A673 (cell line): ENCODE measurements around the gene TSPAN3. TPM values are rescaled to one million over a fixed set of nuclear protein-coding genes. Genes with fewer than 3 reads are reported as not detected.

Experiments
- BruUV-seq: library from RNA; stranded (reverse); fragments of 400-500 nt; replicated peaks from 2 replicates; lab custom pipeline; 2021; lab: Mats Ljungman, UMichigan
- CTCF ChIA-PET: fragments of 300-600 bp; sonication (Branson Sonifier 250); formaldehyde crosslinking; loops from one replicate; lab custom pipeline; 2022; ENCODE audit warnings: antibody characterized with exemption; lab: Charles Lee
- POLR2A ChIA-PET: fragments of 300-600 bp; sonication (Branson Sonifier 250); formaldehyde crosslinking; loops from one replicate; lab custom pipeline; 2022; ENCODE audit warnings: antibody characterized with exemption; ENCODE audit not compliant: low non-redundant PET; lab: Charles Lee
- DNase-seq: peaks from one replicate; pipeline ENCODE4 v3.0.0-alpha.2; 2015; ENCODE audit warnings: low spot score
- H3K27ac ChIP-seq: fragments of 200-600 bp; sonication (generic); 2 replicates; pipeline ENCODE4 v1.5.1; 2016; ENCODE audit warnings: mixed run types, low read depth, mild to moderate bottlenecking, mixed read lengths, antibody characterized with exemption, low read length; ENCODE audit not compliant: poor library complexity, severe bottlenecking
- H3K27me3 ChIP-seq: fragments of 200-600 bp; sonication (generic); replicated peaks from 2 replicates; pipeline ENCODE4 v1.6.1; 2017; ENCODE audit warnings: mixed run types, low read depth, mild to moderate bottlenecking, mixed read lengths, antibody characterized with exemption, low read length; ENCODE audit not compliant: insufficient read depth, poor library complexity
- H3K36me3 ChIP-seq: fragments of 200-600 bp; sonication (generic); 2 replicates; pipeline ENCODE4 v1.6.1; 2016; ENCODE audit warnings: mixed run types, mild to moderate bottlenecking, mixed read lengths, antibody characterized with exemption, low read length; ENCODE audit not compliant: insufficient read depth, poor library complexity, severe bottlenecking
- H3K4me1 ChIP-seq: fragments of 200-600 bp; sonication (generic); 2 replicates; pipeline ENCODE4 v1.6.1; 2017; ENCODE audit warnings: mixed run types, mild to moderate bottlenecking, mixed read lengths, antibody characterized with exemption, low read length; ENCODE audit not compliant: insufficient read depth, poor library complexity, severe bottlenecking
- H3K4me3 ChIP-seq: fragments of 200-600 bp; sonication (generic); 2 replicates; pipeline ENCODE4 v1.5.1; 2016; ENCODE audit warnings: low read depth, mixed run types, mild to moderate bottlenecking, mixed read lengths, low read length; ENCODE audit not compliant: poor library complexity, severe bottlenecking
- H3K9me3 ChIP-seq: fragments of 200-600 bp; sonication (generic); 2 replicates; pipeline ENCODE4 v1.6.1; 2016; ENCODE audit warnings: mixed run types, low read depth, mild to moderate bottlenecking, mixed read lengths, antibody characterized with exemption, low read length; ENCODE audit not compliant: poor library complexity, severe bottlenecking
- EZH2 ChIP-seq: fragments of 200-600 bp; sonication (generic); IDR thresholded peaks from 2 replicates; pipeline ENCODE4 v1.6.1; 2017; ENCODE audit warnings: borderline replicate concordance, low read depth, mild to moderate bottlenecking, mixed read lengths, antibody characterized with exemption, low read length; ENCODE audit not compliant: poor library complexity, severe bottlenecking
- intact Hi-C: fragments of 100-400 bp; cut with micrococcal nuclease; formaldehyde crosslinking; loops from one replicate; pipeline ENCODE4 v1.10.0; 2022; ENCODE audit not compliant: unreplicated experiment
- total RNA-seq: library from RNA; stranded (reverse); gene quantifications from 2 replicates; pipeline ENCODE4 v1.2.3, GENCODE V29; 2021
- TF ChIP-seq, protein P1 (sequence below): fragments of 300-800, 200-600 bp; sonication (generic); conservative IDR thresholded peaks from 2 replicates; pipeline ENCODE4 v1.5.1; 2017; ENCODE audit warnings: low read depth, mild to moderate bottlenecking, antibody characterized with exemption, low read length, moderate library complexity, mixed read lengths

The TSPAN3 gene
- total RNA-seq, 1 experiment from 2014 or later, result 224 TPM

GRCh38 chr15:77021803-77022381 is 49.0 kb downstream of the TSPAN3 start:
- no peak for DNase-seq
- no TSS peak for BruUV-seq
- Histone ChIP-seq H3K4me3 (no peak overlapping the region), H3K9me3 (no peaks in the 10 kb centered on the region), H3K27me3 (no peaks in the 10 kb centered on the region), H3K27ac (no peak overlapping the region), H3K36me3 (no peaks in the 10 kb centered on the region), H3K4me1 (no peaks in the 10 kb centered on the region)
- CTCF ChIA-PET, result no interaction called here
- TF ChIP-seq, protein P1, sequence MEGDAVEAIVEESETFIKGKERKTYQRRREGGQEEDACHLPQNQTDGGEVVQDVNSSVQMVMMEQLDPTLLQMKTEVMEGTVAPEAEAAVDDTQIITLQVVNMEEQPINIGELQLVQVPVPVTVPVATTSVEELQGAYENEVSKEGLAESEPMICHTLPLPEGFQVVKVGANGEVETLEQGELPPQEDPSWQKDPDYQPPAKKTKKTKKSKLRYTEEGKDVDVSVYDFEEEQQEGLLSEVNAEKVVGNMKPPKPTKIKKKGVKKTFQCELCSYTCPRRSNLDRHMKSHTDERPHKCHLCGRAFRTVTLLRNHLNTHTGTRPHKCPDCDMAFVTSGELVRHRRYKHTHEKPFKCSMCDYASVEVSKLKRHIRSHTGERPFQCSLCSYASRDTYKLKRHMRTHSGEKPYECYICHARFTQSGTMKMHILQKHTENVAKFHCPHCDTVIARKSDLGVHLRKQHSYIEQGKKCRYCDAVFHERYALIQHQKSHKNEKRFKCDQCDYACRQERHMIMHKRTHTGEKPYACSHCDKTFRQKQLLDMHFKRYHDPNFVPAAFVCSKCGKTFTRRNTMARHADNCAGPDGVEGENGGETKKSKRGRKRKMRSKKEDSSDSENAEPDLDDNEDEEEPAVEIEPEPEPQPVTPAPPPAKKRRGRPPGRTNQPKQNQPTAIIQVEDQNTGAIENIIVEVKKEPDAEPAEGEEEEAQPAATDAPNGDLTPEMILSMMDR, result no peak
- TF ChIP-seq EZH2, result no peak
- POLR2A ChIA-PET, result no interaction called here
- intact Hi-C loops, result loop anchor here (5.0 kb wide), 1 partner anchor 475 kb away; no protein-coding TSS in a partner anchor

DNA sequence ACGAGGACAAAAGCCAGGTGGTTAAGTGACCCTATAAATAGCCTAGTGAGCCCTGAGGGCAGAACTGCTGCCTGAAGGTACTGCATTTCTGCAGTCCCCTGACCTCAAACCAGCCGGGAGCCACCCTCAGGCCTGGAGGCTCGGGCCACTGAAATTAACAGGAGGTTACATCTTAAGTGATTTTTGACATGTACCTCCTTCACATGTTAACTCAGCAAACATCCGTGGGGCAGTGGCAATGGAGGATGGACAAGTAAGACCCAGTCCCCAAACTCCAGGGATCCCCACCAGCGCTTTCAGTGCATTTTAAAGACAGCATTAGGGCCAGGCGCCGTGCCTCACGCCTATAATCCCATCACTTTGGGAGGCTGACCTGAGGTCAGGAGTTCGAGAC is 49.8 kb downstream of the TSPAN3 start:
- POLR2A ChIA-PET, result no interaction called here
- DNase-seq, result no peak
- H3K27ac ChIP-seq, result no peak overlapping the region
- no peaks in the 10 kb centered on the region for H3K36me3 ChIP-seq
- no peak overlapping the region for H3K4me3 ChIP-seq
- no peaks in the 10 kb centered on the region for H3K9me3 ChIP-seq
- CTCF ChIA-PET, result no interaction called here
- no peaks in the 10 kb centered on the region for H3K27me3 ChIP-seq
- no peak for TF ChIP-seq EZH2
- intact Hi-C loops, result loop anchor here (5.0 kb wide), 1 partner anchor 476 kb away; no protein-coding TSS in a partner anchor
- no peaks in the 10 kb centered on the region for H3K4me1 ChIP-seq
- no TSS peak for BruUV-seq

DNA sequence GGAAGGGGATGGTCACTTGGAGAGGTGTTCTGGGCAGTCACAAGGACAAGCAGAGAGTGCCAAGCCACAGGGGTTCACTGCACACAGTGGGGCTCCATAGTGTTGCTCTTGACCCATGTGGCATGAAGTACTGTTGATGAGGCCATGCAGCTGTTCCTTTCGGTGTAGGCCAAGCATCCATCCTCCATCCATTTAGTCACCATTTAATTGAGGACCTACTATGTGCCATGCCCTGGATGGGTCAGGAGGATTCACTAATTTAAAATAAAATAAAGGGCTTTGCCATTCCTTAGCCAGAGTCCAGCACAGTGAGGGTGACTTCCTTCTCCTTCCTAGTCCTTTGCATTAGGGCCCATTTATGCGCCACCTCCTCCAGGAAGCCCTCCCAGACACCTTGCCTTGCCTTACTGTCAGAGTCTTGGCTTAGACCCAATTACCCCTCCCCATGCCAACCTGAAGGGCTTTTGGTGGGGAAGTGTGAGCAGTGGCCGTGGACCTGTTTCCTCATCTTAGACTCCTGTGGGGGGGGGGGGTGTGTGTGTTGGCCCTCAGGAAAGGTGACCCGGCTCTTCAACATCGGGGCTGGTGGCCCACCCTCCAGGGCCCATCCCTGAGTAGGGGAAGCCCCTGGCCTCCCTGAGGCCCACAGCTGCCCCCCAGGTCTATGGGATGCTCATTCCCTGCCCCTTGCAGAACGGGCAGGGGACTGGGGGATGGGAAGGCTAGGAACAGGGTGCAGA is 50.4 kb downstream of the TSPAN3 start:
- CTCF ChIA-PET, result no interaction called here
- intact Hi-C loops, result loop anchor here (5.0 kb wide), 1 partner anchor 477 kb away; no protein-coding TSS in a partner anchor
- POLR2A ChIA-PET, result no interaction called here
- Histone ChIP-seq H3K36me3 (no peaks in the 10 kb centered on the region), H3K27ac (no peak overlapping the region), H3K27me3 (no peaks in the 10 kb centered on the region), H3K9me3 (no peaks in the 10 kb centered on the region), H3K4me3 (no peak overlapping the region), H3K4me1 (no peaks in the 10 kb centered on the region)
- DNase-seq, result no peak
- BruUV-seq, result no TSS peak
- no peak for TF ChIP-seq EZH2
- TF ChIP-seq, protein P1, result no peak
